Heart right ventricle (tissue), 16 donors: ENCODE results near the gene FCGR3A. TPM values are rescaled to one million over a fixed set of nuclear protein-coding genes. Genes with fewer than 3 reads are reported as not detected.
"Not testable (repeated sequence)": the region's sequence is repeated elsewhere in the genome, so short reads cannot be mapped to it uniquely, and the experiment has no call there.

Source experiments
- ATAC-seq, 8 donors: fragments of 200-7000 bp; cut with Tn5 transposase; one replicate each; pipeline ENCODE4 v1.9.1; 2020; ENCODE audit warnings: mild to moderate bottlenecking in 8 of 8, moderate library complexity in 8 of 8, moderate number of reproducible peaks in 1 of 8
- DNase-seq, 2 donors: peaks; one replicate each; pipeline ENCODE4 v3.0.0-alpha.2; 2020
- H3K27ac ChIP-seq, 10 donors: fragments of 200-600 bp; sonication (generic) in 2 of 10; one replicate each; pipeline versions ENCODE4 v1.5.0 to v1.8.0; 2020 to 2022; ENCODE audit warnings: mild to moderate bottlenecking in 3 of 10
- H3K27me3 ChIP-seq, 7 donors: fragments of 200-600 bp; one replicate each; pipeline ENCODE4 v1.8.0; 2021 to 2022; ENCODE audit warnings: mild to moderate bottlenecking in 2 of 7
- H3K36me3 ChIP-seq, 9 donors: fragments of 200-600 bp; sonication (generic) in 1 of 9; one replicate each; pipeline versions ENCODE4 v1.5.0 to v1.8.0; 2020 to 2022; ENCODE audit warnings: mild to moderate bottlenecking in 2 of 9
- H3K4me1 ChIP-seq, 9 donors: fragments of 200-600 bp; sonication (generic) in 1 of 9; one replicate each; pipeline versions ENCODE4 v1.5.0 to v1.8.0; 2020 to 2022; ENCODE audit warnings: mild to moderate bottlenecking in 4 of 9
- H3K4me3 ChIP-seq, 10 donors: fragments of 200-600 bp; sonication (generic) in 2 of 10; one replicate each; pipeline versions ENCODE4 v1.5.0 to v1.8.0; 2020 to 2022; ENCODE audit warnings: mild to moderate bottlenecking in 7 of 10, moderate library complexity in 2 of 10
- H3K9me3 ChIP-seq, 11 donors: fragments of 200-600 bp in 10 of 11; sonication (generic) in 2 of 11; one replicate each; pipeline versions ENCODE4 v1.5.0 to v1.8.0; 2013 to 2022; ENCODE audit warnings: mild to moderate bottlenecking in 2 of 11, control low read depth in 1 of 11, moderate library complexity in 1 of 11
- WGBS, 2 donors: extraction: QIAGEN DNeasy Blood & Tissue Kit; methylation state at CpG; one replicate each; pipeline ENCODE4 v1.1.7; 2013; ENCODE audit warnings: inconsistent platforms in 1 of 2; 5-methylcytosine and 5-hydroxymethylcytosine counted together
- intact Hi-C, 10 donors: fragments of 100-400 bp; cut with DNase I; formaldehyde crosslinking; loops; one replicate each; pipeline versions ENCODE4 v1.11.1 to v1.14.2; 2022
- polyA plus RNA-seq, 2 donors: library from polyadenylated mRNA; stranded (reverse); fragments of 200-250 nt; gene quantifications; one replicate each; pipeline ENCODE4 v1.2.3, GENCODE V29; 2013
- total RNA-seq, 10 donors: library from RNA; stranded (reverse); fragmentation: NEBNext Ultra II Directional in 3 of 10; extraction: Animal tissue kit (Norgen Biotek cat#: 25700) in 3 of 10; gene quantifications; one replicate each; pipeline versions ENCODE4 v1.2.1 to v1.2.4, GENCODE V29; 2021 to 2023
- donor health status: Arrhythmogenic right ventricular cardiomyopathy.
- donor health status: ischemic (EF 13 %, LVEDD 7.1; RV severe dilation, severe dysfunction).
- donor health status: healthy with polysubstance abuse.
- donor health status: DM: no; HTN: yes; CAD: no.
- donor health status: DM: no; HTN: no; CAD: no.
- donor health status: ischemic (EF 25% LVEDD 6.9; RV normal size, moderate dysfunction).
- donor health status: ischemic (EF 25% LVEDD 5.7; RV mildly dilated, moderate dysfunction).
- donor health status: healthy.
- donor health status: DM: yes; HTN: yes; CAD: no.
- donor health status: Ischemic cardiomyopathy.
- donor health status: ischemic (EF 35%, LVEDD 5.7; RV mildly dilated, moderate dysfunction).
- donor health status: nonischemic (EF 11% LVEDD 7.7; RV severe dilation, severe dysfunction).
- donor health status: DM: yes; HTN: yes; CAD: no.
- donor health status: PGD.
- donor health status: ischemic (EF 29% LVEDD 5.4; RV normal size, mild dysfunction).
- donor health status: nonischemic (EF 23%, LVEDD 6.1; RV moderate dilation, normal function).

Gene FCGR3A
- total and polyA plus RNA-seq, 12 donors = 1.9 to 120 (median 6.3) TPM

DNA sequence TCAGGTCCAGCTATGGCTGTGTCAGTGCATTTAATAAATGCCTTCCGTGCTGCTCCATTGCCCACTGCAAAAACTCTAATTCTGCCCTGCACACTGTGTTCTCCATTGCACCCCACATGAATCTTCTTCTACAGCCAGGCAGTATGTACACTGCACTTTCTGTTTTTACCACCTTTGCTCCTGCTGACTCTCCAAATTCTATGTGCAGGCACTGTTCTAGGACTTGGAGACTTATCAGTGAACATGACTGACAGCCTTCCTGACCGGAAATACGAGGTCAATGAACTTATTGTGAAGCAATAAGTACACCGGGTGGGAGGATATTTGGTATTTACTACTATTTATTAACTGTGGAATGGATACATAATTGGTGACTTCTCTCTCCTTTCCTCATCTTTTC lies 33.3 kb upstream of the FCGR3A start:
- H3K36me3 ChIP-seq, H3K4me1 ChIP-seq, DNase-seq, intact Hi-C loops, H3K4me3 ChIP-seq, H3K27ac ChIP-seq, H3K9me3 ChIP-seq, H3K27me3 ChIP-seq, ATAC-seq: not testable (repeated sequence)
- no CpG with 5 or more reads among the region's 4 CpGs for WGBS, 2 donors

- peak in 6 of 8 donors; percentile 28 to 54 (median 48) for ATAC-seq
- H3K4me1 ChIP-seq, H3K4me3 ChIP-seq, H3K27me3 ChIP-seq, H3K9me3 ChIP-seq, H3K27ac ChIP-seq, intact Hi-C loops, DNase-seq, H3K36me3 ChIP-seq: not testable (repeated sequence)
- no CpG with 5 or more reads among the region's 4 CpGs for WGBS, 2 donors
Observed at GRCh38 chr1:161580879-161581537, 31.4 kb upstream of the FCGR3A start.

- H3K4me3 ChIP-seq, intact Hi-C loops, H3K9me3 ChIP-seq, H3K4me1 ChIP-seq, H3K27ac ChIP-seq, H3K27me3 ChIP-seq, ATAC-seq, H3K36me3 ChIP-seq, DNase-seq: not testable (repeated sequence)
- 60 to 71% methylated on average over 2 of the region's 8 CpGs for WGBS, 2 donors
Observed at GRCh38 chr1:161579856-161580507, 30.4 kb upstream of the FCGR3A start.

DNA sequence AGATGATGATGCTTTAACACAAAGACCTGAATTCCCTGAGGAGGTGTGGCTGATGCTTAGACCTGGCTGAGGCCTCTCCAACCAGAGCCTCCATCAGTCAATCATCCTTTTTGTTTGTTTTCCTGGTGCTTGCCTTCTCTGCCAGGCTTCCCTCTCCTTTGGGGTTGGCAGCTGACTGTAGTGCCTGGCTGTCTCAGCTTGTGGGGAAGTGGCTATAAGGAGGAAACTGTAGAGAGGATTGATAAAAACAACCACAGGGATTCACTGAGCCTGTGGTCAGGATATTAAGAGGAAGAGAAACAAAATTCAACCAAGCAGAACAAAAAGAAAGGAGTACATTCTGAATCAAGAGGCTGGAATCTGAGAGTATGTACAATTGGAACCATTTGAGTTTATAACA lies 27.1 kb upstream of the FCGR3A start:
- peak in 3 of 8 donors; percentile 42 to 58 (median 55) for ATAC-seq
- H3K4me3 ChIP-seq, intact Hi-C loops: not testable (repeated sequence)

DNA sequence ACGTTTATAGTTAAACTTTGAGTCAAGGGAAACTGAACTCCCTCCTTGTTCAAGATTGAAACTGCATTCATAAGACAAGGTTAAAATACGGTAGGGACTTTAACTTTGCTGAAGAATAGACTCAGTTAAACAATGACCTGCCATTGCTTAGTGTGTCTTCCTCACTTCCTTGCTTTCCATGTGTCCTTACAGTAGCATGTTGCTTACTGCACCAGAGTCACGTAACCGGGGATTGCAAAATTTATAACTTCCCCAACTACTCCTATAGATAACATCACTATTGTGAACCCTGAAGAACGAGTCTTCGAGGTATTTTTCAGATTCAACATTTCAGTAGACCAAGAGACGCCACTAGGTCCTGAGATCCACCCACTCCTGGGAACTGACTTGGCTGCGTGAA lies 22.1 kb upstream of the FCGR3A start:
- 69 to 80% methylated on average over 2 of the region's 8 CpGs for WGBS, 2 donors
- H3K27ac ChIP-seq, H3K4me3 ChIP-seq, H3K27me3 ChIP-seq, H3K4me1 ChIP-seq, intact Hi-C loops, H3K9me3 ChIP-seq, DNase-seq, H3K36me3 ChIP-seq: not testable (repeated sequence)
- peak in 1 of 8 donors; percentile 19 for ATAC-seq

More for the DNA sequence above, 27.1 kb upstream of the FCGR3A start:
- not testable (repeated sequence) for DNase-seq, H3K27ac ChIP-seq, H3K27me3 ChIP-seq, H3K36me3 ChIP-seq, H3K4me1 ChIP-seq, H3K9me3 ChIP-seq

GRCh38 chr1:161566602-161566960 lies 17.0 kb upstream of the FCGR3A start:
- not testable (repeated sequence) for ATAC-seq, H3K27ac ChIP-seq, DNase-seq, H3K36me3 ChIP-seq, H3K9me3 ChIP-seq, H3K4me3 ChIP-seq
- intact Hi-C loops = loop anchor here in 4 of 10 donors (5.0 to 10.0 kb wide), 3 partner anchors 88 to 178 kb away; partner anchors contain the start of gene DUSP12 (in 3 of the 4)
- WGBS, 2 donors = 94 to 100% methylated on average over 1 of the region's 3 CpGs
- peaks cover 0 to 14% (median 0%) of the 10 kb centered on the region in 7 donors for H3K27me3 ChIP-seq
- peaks cover 0 to 19% (median 0%) of the 10 kb centered on the region in 9 donors for H3K4me1 ChIP-seq

GRCh38 chr1:161563522-161563921 lies 13.9 kb upstream of the FCGR3A start:
- ATAC-seq, DNase-seq, H3K9me3 ChIP-seq, H3K36me3 ChIP-seq, H3K4me3 ChIP-seq: not testable (repeated sequence)
- Histone ChIP-seq H3K27ac (peak overlapping the region in 3 of 10 donors; percentile 0 to 86 (median 19)), H3K4me1 (peaks cover 0 to 31% (median 0%) of the 10 kb centered on the region in 9 donors), H3K27me3 (peaks cover 0 to 13% (median 0%) of the 10 kb centered on the region in 7 donors)
- 59 to 60% methylated on average over 1 of the region's 1 CpG for WGBS, 2 donors
- intact Hi-C loops = loop anchor here in 3 of 10 donors (10.0 kb wide), 2 partner anchors 91 to 181 kb away; partner anchors contain the start of gene DUSP12 (in 3 of the 3)

GRCh38 chr1:161562441-161562840 lies 12.8 kb upstream of the FCGR3A start:
- peak overlapping the region in 3 of 10 donors; percentile 31 to 86 (median 56) for H3K27ac ChIP-seq
- not testable (repeated sequence) for DNase-seq, H3K36me3 ChIP-seq, H3K4me3 ChIP-seq, H3K9me3 ChIP-seq, H3K27me3 ChIP-seq
- peak in 7 of 8 donors; percentile 28 to 62 (median 56) for ATAC-seq
- 65 to 88% methylated on average over 1 of the region's 3 CpGs for WGBS, 2 donors
- H3K4me1 ChIP-seq = peaks cover 0 to 31% (median 0%) of the 10 kb centered on the region in 9 donors
- intact Hi-C loops = loop anchor here in 3 of 10 donors (10.0 kb wide), 2 partner anchors 92 to 182 kb away; partner anchors contain the start of gene DUSP12 (in 3 of the 3)
